HG02981 (cell line): ENCODE data around the gene FBXO45.
"Not testable (repeated sequence)": the region's sequence is repeated elsewhere in the genome, so short reads cannot be mapped to it uniquely, and the experiment has no call there.

Source experiments
- ATAC-seq: cut with Tn5 transposase; IDR thresholded peaks from one replicate; pipeline ENCODE4 v1.9.1; 2021; ENCODE audit warnings: mild to moderate bottlenecking, moderate library complexity; ENCODE audit not compliant: unreplicated experiment

FBXO45 gene

DNA sequence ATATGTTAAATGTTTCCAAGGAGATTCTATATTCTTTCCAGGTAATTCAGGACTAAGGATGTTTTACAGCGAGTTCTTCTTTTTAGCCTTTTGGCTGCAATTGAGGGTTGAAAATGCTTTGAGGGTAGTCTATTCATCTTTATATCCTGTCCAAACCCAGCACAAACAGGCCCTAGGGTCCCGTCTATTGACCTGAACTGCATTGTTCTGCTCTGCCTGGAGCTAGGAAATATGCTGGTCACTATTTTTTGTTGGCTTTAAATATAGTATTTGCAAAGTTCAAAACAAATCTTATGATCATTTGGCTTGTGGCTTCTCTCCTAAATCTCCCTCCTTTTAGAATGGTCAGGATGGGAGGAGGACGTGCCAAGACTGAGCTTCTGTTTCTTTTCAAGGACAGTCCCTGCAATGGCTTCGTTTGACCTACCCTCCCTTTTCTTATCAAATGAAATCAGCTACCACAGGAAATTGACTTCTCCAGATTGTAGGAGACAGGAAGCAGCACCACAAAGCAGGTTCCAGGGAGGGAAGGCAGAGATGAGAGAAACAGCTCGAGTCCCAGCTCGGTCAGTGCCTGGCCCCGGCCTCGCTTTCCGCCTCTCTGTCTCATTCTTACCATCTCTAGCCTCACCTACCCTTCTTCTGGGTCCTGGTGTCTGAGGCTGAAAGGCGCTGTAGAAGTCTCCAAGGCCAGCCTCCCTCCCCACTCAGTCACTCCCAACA lies 43.5 kb downstream of the FBXO45 start:
- no peak for ATAC-seq

DNA sequence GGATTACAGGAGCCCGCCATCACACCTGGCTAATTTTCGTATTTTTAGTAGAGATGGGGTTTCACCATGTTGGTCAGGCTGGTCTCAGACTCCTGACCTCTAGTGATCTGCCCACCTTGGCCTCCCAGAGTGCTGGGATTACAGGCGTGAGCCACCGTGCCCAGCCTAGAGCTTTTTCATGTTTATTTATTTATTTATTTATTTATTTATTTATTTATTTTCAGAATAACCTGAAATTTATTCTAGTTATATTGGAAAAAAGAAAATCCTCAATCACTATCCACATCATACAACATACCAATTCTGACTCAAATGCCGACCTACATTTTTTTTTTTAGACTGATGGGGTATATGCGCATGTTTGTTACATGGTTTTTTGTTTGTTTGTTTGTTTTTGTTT lies 46.8 kb downstream of the FBXO45 start:
- ATAC-seq = not testable (repeated sequence)

DNA sequence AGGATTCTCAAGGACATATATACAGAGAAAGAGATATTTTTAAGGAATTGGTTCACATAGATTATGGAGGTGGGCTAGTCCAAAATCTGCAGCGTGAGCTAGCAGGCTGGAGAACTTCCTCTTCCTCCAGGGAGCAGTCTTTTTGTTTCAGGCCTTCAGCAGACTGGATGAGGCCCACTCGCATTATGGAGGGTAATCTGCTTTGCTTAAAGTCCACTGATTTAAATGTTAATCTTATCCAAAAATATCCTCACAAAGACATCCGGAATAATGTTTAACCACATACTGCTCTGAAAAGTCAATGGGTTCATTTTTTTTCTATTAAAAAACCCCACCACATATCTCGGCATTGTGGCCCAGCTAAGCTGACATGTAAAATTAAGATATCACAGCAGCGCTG lies 48.8 kb downstream of the FBXO45 start:
- ATAC-seq = no peak

DNA sequence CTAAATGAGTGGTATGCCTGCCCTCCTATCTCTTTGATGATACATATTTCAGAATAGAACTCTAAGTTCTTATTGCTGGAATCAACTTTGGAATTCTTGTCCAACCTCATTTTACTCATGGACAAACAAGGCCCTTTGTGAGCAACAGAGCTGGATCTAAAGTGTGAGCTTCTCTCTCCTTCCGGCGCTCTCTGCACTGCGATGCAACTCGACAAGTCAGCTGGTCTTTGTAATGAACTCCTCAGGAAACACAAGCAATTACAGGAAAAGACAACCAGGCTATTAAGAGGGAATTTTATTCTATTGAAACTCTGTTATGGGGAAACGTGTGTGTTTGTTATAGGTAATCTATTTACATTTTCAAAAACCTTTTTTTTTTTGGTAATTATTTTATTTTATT lies 50.8 kb downstream of the FBXO45 start:
- no peak for ATAC-seq

DNA sequence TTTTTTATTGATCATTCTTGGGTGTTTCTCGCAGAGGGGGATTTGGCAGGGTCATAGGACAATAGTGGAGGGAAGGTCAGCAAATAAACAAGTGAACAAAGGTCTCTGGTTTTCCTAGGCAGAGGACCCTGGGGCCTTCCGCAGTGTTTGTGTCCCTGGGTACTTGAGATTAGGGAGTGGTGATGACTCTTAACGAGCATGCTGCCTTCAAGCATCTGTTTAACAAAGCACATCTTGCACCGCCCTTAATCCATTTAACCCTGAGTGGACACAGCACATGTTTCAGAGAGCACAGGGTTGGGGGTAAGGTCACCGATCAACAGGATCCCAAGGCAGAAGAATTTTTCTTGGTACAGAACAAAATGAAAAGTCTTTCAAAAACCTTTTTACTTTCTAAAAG lies 51.2 kb downstream of the FBXO45 start:
- ATAC-seq = not testable (repeated sequence)

DNA sequence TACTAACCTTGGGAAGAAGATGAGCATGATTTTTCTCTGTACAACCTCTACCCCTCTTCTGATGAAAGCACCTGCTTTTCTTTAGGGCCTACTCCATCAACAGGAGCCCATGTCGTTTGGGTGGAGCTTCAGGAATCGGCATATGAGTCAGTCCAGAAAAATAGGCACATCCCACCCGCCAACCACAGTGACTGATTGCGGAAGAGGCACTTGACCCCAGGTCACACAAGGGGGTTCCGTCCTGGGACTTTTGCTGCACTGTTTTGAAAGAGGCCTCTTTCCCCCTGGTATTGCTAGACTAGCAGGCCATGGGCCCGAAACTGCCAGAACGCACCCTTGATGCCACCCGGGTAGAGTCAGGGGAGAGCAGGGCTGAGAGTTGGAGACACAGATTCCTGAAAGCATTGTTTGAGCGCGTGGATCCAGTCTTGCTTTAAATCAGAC lies 51.7 kb downstream of the FBXO45 start:
- no peak for ATAC-seq

DNA sequence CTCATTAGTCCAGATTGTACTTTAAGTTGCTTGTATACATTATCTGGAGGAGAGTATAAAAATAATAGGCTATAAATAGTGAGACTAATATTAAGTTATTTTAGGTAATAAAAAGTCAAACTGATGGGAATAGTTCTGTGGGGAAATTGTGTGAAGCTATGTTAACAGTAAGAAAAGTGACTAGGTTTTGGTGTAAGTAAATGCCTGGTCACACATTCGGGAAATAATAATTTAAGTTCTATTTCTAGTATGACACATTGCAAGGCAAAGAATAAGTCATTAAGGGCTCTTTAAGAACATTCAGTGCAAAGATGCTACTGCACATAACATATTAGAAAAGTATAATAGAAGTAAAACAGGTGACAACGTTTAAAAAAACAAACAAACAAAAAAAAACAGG lies 52.2 kb downstream of the FBXO45 start:
- ATAC-seq = no peak

DNA sequence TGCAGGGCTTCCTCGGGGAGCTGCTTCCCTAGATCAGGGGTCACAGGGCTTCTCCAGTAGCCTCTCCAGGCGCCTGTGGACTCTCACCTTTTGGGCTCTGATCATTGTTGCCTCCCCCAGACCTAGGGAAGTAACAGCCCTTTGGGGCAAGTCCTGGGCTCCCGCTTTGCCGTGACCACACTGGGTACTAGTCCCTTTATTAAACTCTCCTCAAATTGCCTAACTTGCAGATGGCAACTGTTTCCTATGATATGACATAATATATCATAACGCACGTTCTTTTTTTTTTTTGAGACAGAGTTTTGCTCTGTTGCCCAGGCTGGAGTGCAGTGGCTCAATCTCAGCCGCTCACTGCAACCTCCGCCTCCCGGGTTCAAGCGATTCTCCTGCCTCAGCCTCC lies 53.2 kb downstream of the FBXO45 start:
- no peak for ATAC-seq

DNA sequence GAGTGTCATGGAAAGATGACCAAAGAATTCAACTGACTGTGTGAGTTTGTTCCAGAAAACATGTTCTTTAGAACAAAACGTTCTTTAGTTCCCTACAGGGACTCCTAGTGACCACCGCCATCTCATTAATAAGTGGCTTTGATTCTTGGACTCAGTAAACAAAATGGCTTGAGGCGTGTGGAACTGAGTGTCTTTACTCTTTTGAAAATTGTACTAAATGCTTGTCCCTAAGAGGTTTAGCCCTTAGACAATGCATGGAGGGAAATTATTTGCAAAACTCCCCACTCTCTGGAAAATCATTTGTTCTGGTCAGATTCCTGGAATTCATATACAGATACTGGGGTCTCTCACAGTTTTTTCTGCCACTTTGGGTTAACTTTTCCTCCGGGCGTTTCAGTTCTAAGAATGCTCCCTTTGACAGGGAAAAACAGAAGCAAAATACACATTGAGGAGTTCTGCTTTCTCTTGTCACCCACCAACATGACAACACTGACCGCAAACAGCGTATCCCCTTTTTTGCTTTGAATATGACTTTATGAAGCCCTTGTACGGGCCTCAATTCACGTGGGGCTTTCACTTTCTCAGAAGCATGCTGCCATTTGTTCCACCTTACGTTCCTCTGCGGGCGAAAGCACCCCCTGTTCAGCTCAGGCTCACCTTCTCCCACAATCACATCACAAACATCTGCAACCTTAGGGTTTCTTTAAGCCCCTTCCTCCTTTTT lies 55.8 kb downstream of the FBXO45 start:
- no peak for ATAC-seq

DNA sequence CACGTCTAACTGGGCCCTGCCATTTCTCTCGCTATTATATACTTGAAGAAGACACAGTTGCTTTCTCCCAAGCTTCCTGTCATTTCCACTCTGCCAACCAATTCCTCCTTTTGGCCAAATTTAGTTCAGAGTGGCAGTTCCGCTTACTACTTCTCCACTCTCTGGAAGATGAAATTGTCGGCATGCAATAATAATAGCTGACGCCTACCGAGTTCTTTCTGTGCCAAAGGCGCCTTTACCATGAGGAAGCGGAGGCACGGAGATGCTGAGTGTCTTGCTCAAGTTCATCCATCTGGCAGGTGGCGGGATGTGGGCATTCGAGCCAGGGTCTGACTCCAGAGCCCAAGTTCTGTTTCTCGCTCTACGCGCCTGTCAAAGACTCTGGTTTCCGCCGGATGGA lies 56.4 kb downstream of the FBXO45 start:
- ATAC-seq = no peak

DNA sequence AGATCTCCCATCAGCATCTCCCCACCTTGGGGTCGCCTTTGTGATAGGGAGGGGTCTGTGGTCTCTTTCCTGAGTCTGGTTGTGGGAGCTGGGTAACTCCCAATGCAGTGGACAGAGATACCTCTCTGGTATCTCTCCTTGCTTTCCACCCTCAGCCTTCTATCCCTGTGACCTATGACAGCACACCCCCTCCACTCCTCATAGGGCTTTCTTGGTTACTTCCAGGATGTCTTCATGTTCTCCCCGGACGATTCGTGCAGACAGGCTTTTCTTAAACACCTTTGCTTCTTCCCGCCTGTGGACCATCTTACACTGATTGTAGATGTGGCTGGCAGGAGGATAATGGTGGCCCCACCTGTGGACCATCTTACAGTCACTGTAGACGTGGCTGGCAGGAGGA lies 56.9 kb downstream of the FBXO45 start:
- ATAC-seq = no peak

DNA sequence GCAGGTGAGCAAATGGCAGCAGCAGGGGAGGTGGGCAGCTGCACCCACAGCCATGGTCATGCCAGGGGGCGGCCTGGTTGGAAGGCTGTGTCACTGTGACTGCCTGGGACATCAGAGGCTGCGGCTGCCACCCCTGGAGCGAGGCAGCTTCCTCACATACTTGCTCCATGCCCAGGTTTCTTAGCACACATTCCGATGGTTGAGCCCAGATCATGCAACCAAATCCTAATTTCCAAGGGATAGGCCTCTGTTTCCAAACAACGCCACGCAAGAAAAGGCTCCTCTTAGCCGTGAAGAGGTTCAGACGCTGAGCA lies 59.4 kb downstream of the FBXO45 start:
- ATAC-seq = no peak

DNA sequence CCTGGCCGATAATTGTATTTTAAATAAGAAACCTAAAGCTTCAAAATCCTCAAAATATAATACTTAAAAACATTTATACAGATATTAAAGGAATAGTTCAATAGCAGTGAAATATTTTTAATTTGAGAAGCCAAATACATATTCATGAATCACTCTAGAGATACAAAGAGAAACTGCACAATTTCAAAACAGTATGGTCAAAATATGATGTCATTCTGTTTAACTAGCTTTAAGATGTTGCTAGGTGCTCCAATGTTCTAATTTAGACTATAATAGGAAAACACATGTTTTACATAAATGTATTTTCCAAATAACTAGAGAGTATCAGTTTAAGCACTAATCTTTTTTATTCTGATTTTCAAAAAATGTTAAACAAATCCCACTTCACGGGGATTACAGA lies 60.8 kb downstream of the FBXO45 start:
- no peak for ATAC-seq

DNA sequence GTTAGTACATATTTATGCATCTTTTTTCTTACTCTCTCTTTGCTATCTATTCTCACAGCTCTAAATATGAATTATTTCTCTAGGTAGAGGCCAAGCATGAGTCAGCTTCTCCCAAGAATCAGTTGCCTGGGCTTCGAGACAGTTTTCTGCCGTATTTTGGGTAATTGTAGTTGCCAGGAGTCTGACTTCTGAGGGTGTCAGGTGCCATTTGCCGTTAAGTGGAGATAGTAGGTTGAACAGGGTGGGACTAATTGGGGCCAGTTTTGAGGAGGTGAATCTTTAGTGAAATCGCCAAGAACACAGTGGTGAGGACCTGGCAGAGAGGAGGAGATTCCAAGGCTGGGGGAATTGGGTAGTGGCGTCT lies 63.2 kb downstream of the FBXO45 start:
- ATAC-seq = no peak

DNA sequence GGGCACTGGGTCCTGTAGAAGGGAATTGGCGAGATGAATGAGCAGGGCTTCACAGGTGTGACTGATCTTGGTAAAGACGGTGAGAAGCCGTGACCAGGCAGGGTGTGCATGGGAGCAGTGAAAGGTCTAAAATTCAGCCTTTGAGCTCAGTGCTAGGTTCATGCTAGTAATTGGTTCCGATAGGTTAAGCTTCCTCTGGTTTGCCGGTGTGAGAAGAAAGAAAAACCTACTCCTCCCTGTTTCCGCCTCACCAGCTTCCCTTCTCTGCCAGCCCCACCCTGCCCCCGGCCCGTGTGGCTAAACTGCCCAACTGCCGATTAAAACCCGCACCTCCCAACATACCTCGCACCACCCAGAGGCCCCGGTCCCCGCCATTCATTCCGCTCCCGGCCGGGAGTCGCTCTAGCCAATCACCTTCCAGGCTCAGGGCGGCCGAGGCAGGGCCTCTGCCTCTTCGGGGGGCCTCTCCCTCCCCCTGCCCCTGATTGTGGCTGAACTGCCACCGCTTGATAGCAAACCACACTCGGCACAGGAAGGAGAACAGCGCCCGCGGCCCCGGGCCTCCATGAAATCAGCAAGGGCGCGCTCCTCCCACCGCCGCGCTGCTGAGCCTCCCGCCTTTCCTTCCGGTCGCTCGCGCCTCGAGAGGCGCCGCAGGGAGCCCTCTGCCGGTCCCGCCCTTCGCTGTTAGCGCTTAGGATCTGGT lies 63.7 kb downstream of the FBXO45 start:
- peak; percentile 64 for ATAC-seq

DNA sequence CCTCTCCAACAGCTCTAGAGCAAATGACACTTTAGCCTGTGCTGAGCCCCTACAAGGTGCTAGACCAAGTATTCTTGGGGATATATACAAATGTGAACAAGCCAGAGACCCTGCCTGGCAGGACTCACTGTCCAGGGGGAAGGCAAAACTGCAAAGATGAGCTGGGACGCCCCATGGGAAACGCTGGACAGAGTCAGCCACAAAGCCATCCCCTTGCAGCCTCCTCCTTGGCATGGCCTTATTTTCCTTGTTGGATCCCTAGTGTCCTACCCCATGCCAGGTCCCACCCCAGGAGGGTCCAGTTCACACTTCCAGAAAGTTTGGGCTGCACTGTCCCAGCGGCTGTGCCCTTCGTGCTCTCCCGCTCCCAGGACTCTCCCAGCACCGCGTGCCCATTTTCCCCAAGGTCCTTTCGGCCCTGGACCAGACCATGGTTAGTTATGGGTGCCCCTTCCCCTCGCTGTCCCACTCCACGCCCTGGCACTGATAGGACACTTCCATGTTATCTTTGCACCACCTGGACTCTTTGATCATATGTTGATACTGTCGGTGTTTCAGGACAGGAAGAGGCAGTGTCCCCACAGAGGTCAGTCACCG lies 65.2 kb downstream of the FBXO45 start:
- ATAC-seq = no peak

DNA sequence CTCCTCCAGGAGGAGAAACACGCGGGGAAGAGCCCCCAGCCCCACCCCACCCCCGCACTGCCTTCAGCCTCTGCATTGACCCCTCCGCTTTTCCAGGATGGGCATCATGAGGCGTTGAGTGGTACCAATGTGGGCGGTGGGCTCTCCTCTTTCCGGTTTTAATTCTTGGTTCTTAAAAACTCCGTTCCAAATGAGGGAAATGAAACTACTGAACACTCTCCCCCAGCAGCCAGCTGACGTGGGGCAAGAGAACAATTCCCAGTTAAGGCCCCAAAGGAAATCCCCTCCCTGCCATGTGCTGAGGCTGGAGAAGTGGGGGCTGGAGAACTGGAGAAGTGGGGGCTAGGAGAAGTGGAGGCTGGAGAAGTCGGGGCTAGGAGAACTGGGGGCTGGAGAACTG lies 65.8 kb downstream of the FBXO45 start:
- no peak for ATAC-seq

DNA sequence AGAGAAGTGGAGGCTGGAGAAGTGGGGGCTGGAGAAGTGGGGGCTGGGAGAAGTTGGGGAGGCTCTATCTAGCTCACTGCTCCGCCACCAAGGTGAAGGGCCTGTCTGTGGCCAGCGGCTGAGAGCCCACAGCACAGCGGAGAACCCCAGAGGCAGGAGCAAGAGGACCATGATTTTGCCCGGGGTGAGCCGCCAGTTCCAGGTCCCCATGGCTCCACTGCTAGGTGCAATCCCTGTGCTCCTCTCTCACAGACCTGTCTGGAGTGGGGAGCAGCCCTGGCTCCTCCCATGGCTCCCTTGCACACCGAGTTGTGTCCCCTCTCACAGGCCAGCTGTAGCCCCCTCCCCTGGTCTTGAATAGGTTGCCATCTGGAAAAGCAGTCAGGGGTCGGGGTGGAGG lies 66.4 kb downstream of the FBXO45 start:
- no peak for ATAC-seq

DNA sequence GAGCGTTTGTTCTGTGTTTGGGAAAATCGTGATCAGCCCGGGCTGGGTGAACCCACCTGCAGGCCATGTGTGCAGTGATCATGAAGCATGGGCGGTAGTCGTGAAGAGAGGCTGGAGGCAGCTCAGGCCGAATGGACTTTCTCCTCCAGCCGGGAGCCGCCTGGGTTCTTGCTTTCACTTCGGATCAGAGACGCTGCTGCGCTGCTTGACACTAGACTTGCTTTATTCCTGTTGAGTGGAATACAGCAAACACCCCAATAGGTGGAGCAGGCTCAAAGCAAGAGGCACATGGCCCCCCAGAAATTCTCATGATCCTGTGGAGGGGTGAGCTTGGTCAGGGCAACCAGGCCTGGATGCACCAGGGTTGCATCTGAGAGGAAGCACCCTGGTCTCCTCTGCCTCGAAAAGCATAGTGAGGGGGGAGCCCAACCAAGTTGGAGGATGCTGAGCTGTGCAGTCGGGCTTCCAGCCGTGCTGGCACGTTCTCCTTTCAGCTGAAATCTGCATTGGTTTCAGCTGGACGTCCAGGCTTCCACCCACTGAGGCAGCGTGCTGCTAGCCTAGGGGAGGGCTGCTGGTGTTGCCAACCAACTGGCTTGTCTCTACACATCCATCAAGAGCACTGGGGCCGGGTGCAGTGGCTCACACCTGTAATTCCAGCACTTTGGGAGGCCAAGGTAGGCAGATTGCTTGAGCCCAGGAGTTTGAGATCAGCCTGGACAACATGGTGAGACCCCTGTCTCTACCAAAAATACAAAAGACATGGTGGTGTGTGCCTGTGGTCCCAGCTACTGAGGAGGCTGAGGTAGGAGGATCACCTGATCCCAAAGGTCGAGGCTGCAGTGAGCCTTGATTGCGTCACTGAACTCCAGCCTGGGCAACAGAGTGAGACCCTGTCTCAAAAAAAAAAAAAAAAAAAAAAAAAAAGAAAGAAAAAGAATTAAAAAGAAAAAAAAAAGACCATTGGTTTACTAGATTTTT lies 68.2 kb downstream of the FBXO45 start:
- ATAC-seq = no peak

DNA sequence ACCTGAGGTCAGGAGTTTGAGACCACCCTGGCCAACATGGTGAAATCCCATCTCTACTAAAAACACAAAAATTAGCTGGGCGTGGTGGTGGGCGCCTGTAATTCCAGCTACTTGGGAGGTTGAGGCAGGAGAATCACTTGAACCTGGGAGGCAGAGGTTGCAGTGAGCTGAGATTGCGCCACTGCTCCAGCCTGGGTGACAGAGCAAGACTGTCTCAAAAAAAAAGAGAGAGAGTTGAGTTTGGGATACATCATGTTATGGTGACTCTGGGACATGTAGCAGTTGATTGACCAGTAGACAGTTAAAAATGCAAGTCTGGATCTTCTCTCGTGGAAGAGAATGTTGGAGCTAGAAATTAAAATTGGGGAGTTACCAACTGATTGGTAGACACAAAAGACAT lies 69.5 kb downstream of the FBXO45 start:
- ATAC-seq = not testable (repeated sequence)
